Mesenchymal stem cell (in vitro differentiated cells and primary cell): ENCODE data around the gene ACOD1.
"Not testable (repeated sequence)": the region's sequence is repeated elsewhere in the genome, so short reads cannot be mapped to it uniquely, and the experiment has no call there.

Source experiments
- DNase-seq: peaks from one replicate; pipeline ENCODE4 v3.0.0-alpha.2; 2013
- H2AFZ ChIP-seq: one replicate; pipeline ENCODE4 v1.6.1; 2013; ENCODE audit warnings: low read depth, mild to moderate bottlenecking, control low read depth, inconsistent platforms, low read length, moderate library complexity
- H2AK5ac ChIP-seq: 2 replicates; pipeline ENCODE4 v1.6.1; 2013; ENCODE audit warnings: low read length, moderate library complexity, mild to moderate bottlenecking, inconsistent platforms; ENCODE audit not compliant: severe bottlenecking
- H2BK120ac ChIP-seq: one replicate; pipeline ENCODE4 v1.6.1; 2013; ENCODE audit warnings: low read depth, mild to moderate bottlenecking, inconsistent platforms, low read length, moderate library complexity
- H2BK12ac ChIP-seq, 2 experiments: one replicate each; pipeline ENCODE4 v1.6.1; 2013; ENCODE audit warnings: inconsistent platforms in 2 of 2, low read length in 2 of 2, mild to moderate bottlenecking in 2 of 2, moderate library complexity in 2 of 2, control low read depth in 1 of 2
- H2BK15ac ChIP-seq: one replicate; pipeline ENCODE4 v1.6.1; 2013; ENCODE audit warnings: mild to moderate bottlenecking, low read depth, inconsistent platforms; ENCODE audit not compliant: poor library complexity, severe bottlenecking
- H2BK5ac ChIP-seq: 2 replicates; pipeline ENCODE4 v1.6.1; 2013; ENCODE audit warnings: low read depth, mild to moderate bottlenecking, low read length, control low read depth, inconsistent platforms; ENCODE audit not compliant: poor library complexity, severe bottlenecking
- H3K14ac ChIP-seq, 2 experiments: one replicate each; pipeline ENCODE4 v1.6.1; 2013; ENCODE audit warnings: inconsistent platforms in 2 of 2, low read length in 2 of 2, control low read depth in 1 of 2, mild to moderate bottlenecking in 1 of 2, moderate library complexity in 1 of 2
- H3K18ac ChIP-seq, 2 experiments: one replicate each; pipeline ENCODE4 v1.6.1; 2013; ENCODE audit warnings: inconsistent platforms in 2 of 2, low read length in 2 of 2, control low read depth in 1 of 2, low read depth in 1 of 2, mild to moderate bottlenecking in 1 of 2
- H3K23ac ChIP-seq, 2 experiments: one replicate each; pipeline ENCODE4 v1.6.1; 2013; ENCODE audit warnings: inconsistent platforms in 2 of 2, low read length in 2 of 2, mild to moderate bottlenecking in 2 of 2, moderate library complexity in 2 of 2, control low read depth in 1 of 2
- H3K27ac ChIP-seq: 2 replicates; pipeline ENCODE4 v1.5.1; 2013; ENCODE audit warnings: mild to moderate bottlenecking, moderate library complexity, low read length, control low read depth, inconsistent platforms; ENCODE audit not compliant: poor library complexity, severe bottlenecking
- H3K27me3 ChIP-seq, 2 experiments: 2 replicates each; pipeline versions ENCODE4 v1.6.1 to v1.7.0; 2013; ENCODE audit warnings: low read length in 2 of 2, mild to moderate bottlenecking in 2 of 2, moderate library complexity in 2 of 2, control low read depth in 1 of 2, inconsistent platforms in 1 of 2; ENCODE audit not compliant: control insufficient read depth in 1 of 2, insufficient read depth in 1 of 2
- H3K36me3 ChIP-seq, 2 experiments: 2 replicates each; pipeline versions ENCODE4 v1.6.1 to v1.7.0; 2013; ENCODE audit warnings: low read length in 2 of 2, control low read depth in 1 of 2, inconsistent platforms in 1 of 2, low read depth in 1 of 2, mild to moderate bottlenecking in 1 of 2; ENCODE audit not compliant: insufficient read depth in 2 of 2, control insufficient read depth in 1 of 2
- H3K4ac ChIP-seq, 2 experiments: one replicate each; pipeline ENCODE4 v1.6.1; 2013; ENCODE audit warnings: inconsistent platforms in 2 of 2, low read length in 2 of 2, mild to moderate bottlenecking in 2 of 2, moderate library complexity in 2 of 2, control low read depth in 1 of 2, low read depth in 1 of 2
- H3K4me1 ChIP-seq: 2 replicates; pipeline ENCODE4 v1.6.1; 2013; ENCODE audit warnings: low read depth, low read length, control low read depth; ENCODE audit not compliant: control insufficient read depth, insufficient read depth
- H3K4me2 ChIP-seq: 2 replicates; pipeline ENCODE4 v1.6.1; 2013; ENCODE audit warnings: low read length, mild to moderate bottlenecking, inconsistent platforms; ENCODE audit not compliant: poor library complexity, severe bottlenecking
- H3K4me3 ChIP-seq, 2 experiments: 2 replicates each; pipeline versions ENCODE4 v1.5.1 to v1.7.0; 2013; ENCODE audit warnings: low read length in 2 of 2, mild to moderate bottlenecking in 2 of 2, control low read depth in 1 of 2, low read depth in 1 of 2; ENCODE audit not compliant: insufficient read depth in 1 of 2
- H3K79me1 ChIP-seq: replicated peaks from 2 replicates; pipeline ENCODE4 v1.6.1; 2013; ENCODE audit warnings: mild to moderate bottlenecking, control low read depth, low read length, inconsistent platforms; ENCODE audit not compliant: poor library complexity, severe bottlenecking
- H3K9ac ChIP-seq: 2 replicates; pipeline ENCODE4 v1.7.0; 2013; ENCODE audit warnings: mild to moderate bottlenecking, low read length, moderate library complexity
- H3K9me3 ChIP-seq: 2 replicates; pipeline ENCODE4 v1.7.0; 2013; ENCODE audit warnings: mild to moderate bottlenecking, low read length; ENCODE audit not compliant: control insufficient read depth
- H4K8ac ChIP-seq: one replicate; pipeline ENCODE4 v1.6.1; 2013; ENCODE audit warnings: inconsistent platforms, mild to moderate bottlenecking, low read length, moderate library complexity
- H4K91ac ChIP-seq: one replicate; pipeline ENCODE4 v1.6.1; 2013; ENCODE audit warnings: mild to moderate bottlenecking, low read length, inconsistent platforms
- WGBS: methylation state at CpG from one replicate; pipeline ENCODE4 v1.1.7; 2013; ENCODE audit warnings: mixed read lengths; 5-methylcytosine and 5-hydroxymethylcytosine counted together

Gene ACOD1

DNA sequence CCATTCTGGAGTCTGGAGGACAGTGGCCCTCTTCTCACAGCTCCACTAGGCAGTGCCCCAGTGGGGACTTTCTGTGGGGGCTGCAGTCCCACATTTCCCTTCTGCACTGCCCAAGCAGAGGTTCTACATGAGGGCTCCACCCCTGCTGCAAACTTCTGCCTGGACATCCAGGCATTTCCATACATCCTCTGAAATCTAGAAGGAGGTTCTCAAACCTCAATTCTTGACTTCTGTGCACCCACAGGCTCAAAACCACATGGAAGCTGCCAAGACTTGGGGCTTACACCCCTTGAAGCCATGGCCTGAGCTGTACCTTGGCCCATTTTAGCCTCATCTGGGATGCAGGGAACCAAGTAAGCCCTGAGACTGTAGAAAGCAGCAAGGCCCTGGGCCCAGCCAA, 11.4 kb downstream of the ACOD1 start:
- not testable (repeated sequence) for H3K4ac ChIP-seq, DNase-seq, H3K79me1 ChIP-seq, H4K8ac ChIP-seq, H3K27me3 ChIP-seq, H3K18ac ChIP-seq, H2AK5ac ChIP-seq, H2BK5ac ChIP-seq, H2BK12ac ChIP-seq, H3K36me3 ChIP-seq, H2BK120ac ChIP-seq, H3K27ac ChIP-seq, H3K14ac ChIP-seq, H3K4me3 ChIP-seq, H3K23ac ChIP-seq, H3K9ac ChIP-seq, H3K4me2 ChIP-seq, H3K4me1 ChIP-seq, H4K91ac ChIP-seq, H2AFZ ChIP-seq, H2BK15ac ChIP-seq
- peaks cover 18% of the 10 kb centered on the region for H3K9me3 ChIP-seq

DNA sequence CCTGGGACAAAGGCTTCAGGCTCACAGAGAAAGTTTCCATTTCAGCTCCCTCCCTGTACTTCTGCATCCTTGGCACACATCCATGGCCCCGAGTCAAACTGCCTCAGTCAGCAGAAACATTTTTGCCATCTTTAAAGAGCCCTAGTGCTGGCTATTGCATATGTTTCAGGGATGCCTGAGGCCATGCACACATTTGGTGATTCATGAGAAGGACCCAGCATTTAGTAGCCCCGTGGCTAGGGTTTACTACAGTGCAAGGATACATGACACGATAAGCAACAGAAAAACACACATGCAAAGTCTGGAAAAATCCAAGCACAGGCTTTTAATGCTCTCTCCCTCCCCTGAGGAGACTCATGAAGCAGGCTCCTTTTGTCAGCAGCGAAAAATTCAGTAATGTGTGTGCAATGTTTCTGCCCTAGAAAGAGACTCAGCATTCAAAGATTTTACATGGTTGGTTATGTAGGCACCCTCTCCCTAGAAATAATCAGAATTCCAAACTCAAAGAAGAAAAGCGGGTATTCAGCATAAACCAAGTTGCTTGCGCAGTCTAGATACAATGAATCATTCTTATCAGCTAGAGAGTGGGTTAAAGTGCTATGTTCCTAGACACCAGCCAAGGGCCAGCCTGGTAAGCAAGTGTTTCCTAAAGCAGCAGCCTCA, 17.6 kb downstream of the ACOD1 start:
- Histone ChIP-seq H4K91ac (no peak overlapping the region), H2AK5ac (no peak overlapping the region), H2BK12ac (no peak overlapping the region), H4K8ac (no peak overlapping the region), H3K18ac (no peak overlapping the region), H3K27me3 (peaks cover 3 to 5% of the 10 kb centered on the region in 2 experiments), H2BK5ac (no peak overlapping the region), H2BK15ac (no peak overlapping the region), H3K4me3 (peak overlapping the region in 1 of 2 experiments; percentile 45), H3K9ac (peak overlapping the region; percentile 55), H3K36me3 (no peaks in the 10 kb centered on the region), H3K23ac (no peak overlapping the region), H3K9me3 (peaks cover 5% of the 10 kb centered on the region), H3K4me1 (no peaks in the 10 kb centered on the region), H2BK120ac (no peak overlapping the region), H3K14ac (no peak overlapping the region), H2AFZ (no peak overlapping the region), H3K79me1 (no peaks in the 10 kb centered on the region), H3K4me2 (no peak overlapping the region), H3K27ac (no peak overlapping the region), H3K4ac (no peak overlapping the region)
- peak; percentile 67 for DNase-seq
- 66% methylated on average over 6 of the region's 6 CpGs for WGBS

- H3K23ac ChIP-seq = no peak overlapping the region
- H3K4me2 ChIP-seq = no peak overlapping the region
- no peak overlapping the region for H4K8ac ChIP-seq
- H3K9me3 ChIP-seq = no peaks in the 10 kb centered on the region
- H3K4me1 ChIP-seq = no peaks in the 10 kb centered on the region
- no peaks in the 10 kb centered on the region for H3K79me1 ChIP-seq
- H2BK120ac ChIP-seq = no peak overlapping the region
- H3K9ac ChIP-seq = no peak overlapping the region
- no peak overlapping the region for H3K27ac ChIP-seq
- H3K4me3 ChIP-seq = no peak overlapping the region
- no peak overlapping the region for H2BK5ac ChIP-seq
- no peak overlapping the region for H2AK5ac ChIP-seq
- no peak overlapping the region for H4K91ac ChIP-seq
- H2AFZ ChIP-seq = no peak overlapping the region
- H3K4ac ChIP-seq = no peak overlapping the region
- no peaks in the 10 kb centered on the region for H3K36me3 ChIP-seq
- peaks cover 3 to 5% of the 10 kb centered on the region in 2 experiments for H3K27me3 ChIP-seq
- WGBS = 92% methylated on average over 6 of the region's 6 CpGs
- no peak overlapping the region for H2BK12ac ChIP-seq
- H2BK15ac ChIP-seq = no peak overlapping the region
- DNase-seq = no peak
- no peak overlapping the region for H3K18ac ChIP-seq
- H3K14ac ChIP-seq = no peak overlapping the region
Measured at GRCh38 chr13:76967031-76967430, 18.7 kb downstream of the ACOD1 start.

DNA sequence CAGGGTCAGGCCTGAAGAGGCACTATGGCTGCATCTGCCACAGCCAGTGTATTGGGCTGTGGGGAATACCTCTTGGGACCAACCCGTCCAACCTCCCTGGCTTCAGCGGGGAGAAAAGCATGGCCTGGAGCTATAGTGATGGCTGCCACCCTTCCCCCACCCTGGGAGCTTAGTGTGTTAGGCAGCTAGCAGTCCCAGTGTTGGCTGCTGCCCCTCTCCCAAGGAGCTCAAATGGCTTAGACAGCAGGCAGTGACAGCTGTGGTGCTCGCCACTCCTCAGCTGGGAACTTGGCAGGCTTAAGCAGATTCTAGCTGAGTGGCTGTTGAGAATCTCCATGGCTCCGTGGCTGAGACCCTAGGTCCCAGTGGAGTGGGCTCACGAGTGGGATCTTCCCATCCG, 19.7 kb downstream of the ACOD1 start:
- Histone ChIP-seq H2AK5ac (no peak overlapping the region), H4K91ac (peak overlapping the region; percentile 3), H4K8ac (no peak overlapping the region), H2AFZ (no peak overlapping the region), H3K18ac (no peak overlapping the region), H3K27me3 (peaks cover 3 to 5% of the 10 kb centered on the region in 2 experiments), H2BK15ac (no peak overlapping the region), H2BK120ac (no peak overlapping the region), H3K4me1 (no peaks in the 10 kb centered on the region), H2BK5ac (no peak overlapping the region), H3K9ac (no peak overlapping the region), H3K27ac (no peak overlapping the region), H3K4ac (no peak overlapping the region), H3K23ac (no peak overlapping the region), H3K36me3 (no peaks in the 10 kb centered on the region), H3K4me3 (no peak overlapping the region), H3K79me1 (no peaks in the 10 kb centered on the region), H3K9me3 (no peaks in the 10 kb centered on the region), H2BK12ac (no peak overlapping the region), H3K4me2 (no peak overlapping the region), H3K14ac (no peak overlapping the region)
- 90% methylated on average over 6 of the region's 6 CpGs for WGBS
- DNase-seq = no peak
